T-helper 1 cell (primary cell): ENCODE data around the gene CACNA1E.
"Not testable (repeated sequence)": the region's sequence is repeated elsewhere in the genome, so short reads cannot be mapped to it uniquely, and the experiment has no call there.

Source experiments
- DNase-seq, 5 donors: peaks; one replicate each; pipeline ENCODE4 v3.0.0-alpha.2; 2012 to 2020

The CACNA1E gene

DNA sequence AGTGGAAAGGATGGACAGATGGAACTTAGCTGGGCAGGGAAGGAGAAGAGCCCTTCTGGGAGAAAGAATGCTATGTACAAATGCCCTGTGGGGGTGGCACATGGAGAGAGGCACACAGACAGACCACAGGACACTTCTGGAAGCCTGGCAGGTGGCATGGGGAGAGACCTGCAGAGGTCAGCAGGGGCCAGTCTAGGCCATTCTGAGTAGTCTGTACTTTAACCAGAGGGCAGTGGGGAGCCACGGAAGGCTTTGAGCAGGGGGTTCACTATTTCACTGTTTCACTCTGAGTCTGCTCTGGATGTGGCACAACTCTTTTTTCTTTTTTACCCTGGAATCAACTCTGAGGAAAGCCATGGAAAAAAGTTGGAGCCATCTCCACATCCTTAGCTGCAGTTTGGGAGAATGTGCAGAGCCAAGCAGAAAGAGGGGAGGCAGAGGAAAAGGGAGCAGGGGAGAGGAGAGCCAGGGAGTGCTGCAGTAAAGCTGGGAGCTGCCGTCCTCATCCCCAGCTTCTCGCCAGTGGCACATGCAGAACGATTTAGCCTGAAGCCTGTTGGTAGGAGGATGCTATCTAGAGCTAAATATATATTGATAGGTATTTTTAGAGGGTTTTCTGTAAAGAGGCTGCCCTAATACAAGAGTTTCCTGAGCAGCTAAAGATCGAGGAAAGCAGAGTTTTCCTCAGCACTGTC is 34.0 kb downstream of the CACNA1E start:
- DNase-seq: no peak

DNA sequence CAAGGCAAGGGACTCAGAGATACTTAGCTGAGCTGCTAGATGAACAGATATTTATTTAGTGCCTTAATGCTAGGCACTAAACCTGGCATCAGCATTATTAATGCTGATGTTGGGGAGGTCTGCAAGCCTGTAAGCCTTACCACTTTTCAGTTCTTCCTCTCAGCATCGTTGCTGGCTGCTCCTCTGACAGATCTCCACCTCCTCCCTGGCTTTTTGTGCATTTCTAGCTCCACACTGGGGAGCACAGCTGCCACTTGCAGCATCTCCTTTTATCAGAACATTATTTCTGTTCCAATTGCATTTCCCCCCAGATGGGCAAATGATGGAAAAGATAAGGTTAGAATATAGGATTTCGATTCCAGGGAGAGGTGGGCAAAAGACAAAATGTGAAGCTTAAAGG is 34.8 kb downstream of the CACNA1E start:
- DNase-seq: no peak

DNA sequence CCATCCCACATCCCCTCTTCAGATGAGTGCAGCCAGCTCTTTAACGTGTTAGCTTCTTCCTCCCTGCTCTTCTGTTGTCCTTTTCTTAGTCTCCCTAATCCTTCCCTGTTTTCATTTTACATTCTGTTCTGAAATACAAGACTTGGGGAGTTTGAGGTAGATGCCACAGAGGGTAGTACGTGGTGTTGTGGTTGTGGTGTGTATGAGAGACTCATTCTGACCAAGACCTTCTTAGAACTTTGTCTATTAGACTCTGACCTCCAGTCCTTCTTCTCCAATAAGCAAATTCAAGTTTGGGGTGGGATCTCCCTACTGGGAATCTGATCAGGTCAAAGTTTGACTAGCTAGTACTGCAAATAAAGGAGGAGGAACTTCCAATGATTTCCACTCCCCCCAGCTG is 39.5 kb downstream of the CACNA1E start:
- no peak for DNase-seq

DNA sequence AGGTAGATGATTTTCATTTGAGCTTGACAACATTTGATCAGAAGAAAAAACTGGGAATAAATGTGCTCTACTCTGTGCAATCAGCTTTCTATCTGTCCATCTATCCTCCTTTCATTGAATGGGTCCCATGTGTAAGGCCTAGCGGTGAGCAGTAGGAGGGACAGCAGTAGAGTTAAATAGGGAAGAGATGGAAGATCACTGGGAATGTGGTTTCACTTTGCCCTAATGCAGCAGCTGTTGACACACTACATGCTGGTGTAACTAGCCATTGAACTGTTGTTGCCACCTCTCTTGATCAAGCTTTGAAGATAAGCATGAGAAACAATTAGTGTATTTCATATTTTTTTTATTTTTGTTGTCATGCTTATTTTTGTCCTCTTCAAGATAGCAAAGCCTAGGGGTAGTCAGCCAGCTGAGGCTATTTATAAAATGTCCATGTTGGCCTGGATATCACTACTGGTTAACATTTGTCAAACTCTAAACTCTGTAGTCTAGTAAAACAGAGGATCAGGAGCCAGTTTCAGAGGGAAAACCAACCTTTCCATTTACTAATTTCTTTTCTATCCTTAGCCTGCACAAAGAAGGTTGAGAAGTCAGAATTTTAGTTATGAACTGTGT is 41.9 kb downstream of the CACNA1E start:
- no peak for DNase-seq

DNA sequence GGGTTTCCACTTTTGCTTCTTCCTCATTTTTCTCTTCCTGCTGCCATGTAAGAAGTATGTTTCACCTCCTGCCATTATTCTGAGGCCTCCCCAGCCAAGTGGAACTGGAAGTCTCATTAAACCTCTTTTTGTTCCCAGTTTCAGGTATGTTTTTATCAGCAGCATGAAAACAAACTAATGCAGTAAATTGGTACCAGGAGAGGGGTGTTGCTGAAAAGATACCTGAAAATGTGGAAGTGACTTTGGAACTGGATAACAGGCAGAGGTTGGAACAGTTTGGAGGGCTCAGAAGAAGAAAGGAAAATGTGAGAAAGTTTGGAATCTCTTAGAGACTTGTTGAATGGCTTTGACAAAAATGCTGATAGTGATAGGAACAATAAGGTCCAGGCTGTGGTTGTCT is 44.9 kb downstream of the CACNA1E start:
- not testable (repeated sequence) for DNase-seq

DNA sequence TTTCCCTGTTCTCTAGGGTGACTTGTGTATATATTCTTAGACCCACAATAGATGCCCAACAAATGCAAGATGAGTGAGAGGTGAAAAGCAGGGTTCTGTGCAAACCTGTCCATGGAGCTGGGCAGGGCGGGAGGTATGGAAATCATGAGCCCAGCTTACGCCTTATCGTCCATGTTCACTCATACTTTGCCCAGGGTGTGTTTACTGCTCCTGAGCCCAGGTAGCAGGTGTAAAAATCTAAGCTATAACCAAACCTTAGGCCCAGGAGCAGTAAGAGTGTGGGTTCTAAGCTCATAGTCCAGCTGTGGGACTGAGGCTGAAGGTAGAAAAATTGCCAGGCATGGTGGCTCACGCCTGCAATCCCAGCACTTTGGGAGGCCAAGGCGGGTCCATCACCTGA is 48.1 kb downstream of the CACNA1E start:
- DNase-seq: no peak

DNA sequence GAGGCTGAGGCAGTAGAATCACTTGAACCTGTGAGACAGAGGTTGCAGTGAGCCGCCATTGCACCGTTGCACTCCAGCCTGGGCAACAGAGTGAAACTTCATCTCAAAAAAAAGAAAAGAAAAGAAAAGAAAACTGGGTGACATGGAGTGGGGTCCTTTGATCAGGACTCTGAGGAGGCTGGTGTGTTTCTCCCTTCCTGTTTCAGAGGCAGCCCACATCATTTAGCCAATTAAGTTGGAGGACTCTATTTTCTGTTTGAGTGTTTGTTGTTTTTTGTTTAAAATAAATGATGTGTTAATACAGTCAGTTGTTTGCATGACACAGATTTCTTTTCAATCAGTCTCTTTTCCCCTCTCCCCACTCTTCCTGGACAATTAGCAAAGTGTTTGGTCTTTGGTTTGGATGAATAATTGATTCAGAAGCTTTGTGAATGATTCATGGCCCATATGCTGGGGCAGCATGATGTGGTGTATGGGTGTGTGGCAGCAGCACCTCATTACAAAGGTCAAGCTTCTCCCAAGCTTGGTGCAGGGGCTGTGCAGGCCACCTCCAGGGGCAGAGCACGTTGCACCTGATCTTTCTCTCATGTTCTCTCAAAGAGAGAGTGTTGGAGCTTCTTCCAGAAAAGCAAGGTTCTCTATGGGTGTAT is 48.8 kb downstream of the CACNA1E start:
- DNase-seq: no peak

DNA sequence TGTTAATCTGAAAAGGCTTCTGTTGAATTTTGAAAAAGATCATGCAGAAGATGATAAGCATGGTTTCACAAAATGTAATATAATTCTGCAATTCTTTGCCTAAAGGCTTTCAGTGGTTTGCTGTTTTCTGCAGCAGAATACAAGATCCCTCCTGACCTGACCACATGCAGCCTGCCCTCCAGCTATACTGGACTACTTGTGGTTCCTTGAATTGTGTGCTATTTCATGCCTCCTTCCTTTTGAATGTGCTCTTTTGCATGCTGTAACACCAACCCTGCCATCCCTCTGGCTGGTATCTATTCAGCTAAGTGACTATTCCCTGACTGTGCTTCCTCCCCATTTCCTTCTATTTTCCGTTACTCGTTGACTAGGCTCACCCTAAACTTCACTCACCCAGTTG is 55.5 kb downstream of the CACNA1E start:
- DNase-seq: no peak

DNA sequence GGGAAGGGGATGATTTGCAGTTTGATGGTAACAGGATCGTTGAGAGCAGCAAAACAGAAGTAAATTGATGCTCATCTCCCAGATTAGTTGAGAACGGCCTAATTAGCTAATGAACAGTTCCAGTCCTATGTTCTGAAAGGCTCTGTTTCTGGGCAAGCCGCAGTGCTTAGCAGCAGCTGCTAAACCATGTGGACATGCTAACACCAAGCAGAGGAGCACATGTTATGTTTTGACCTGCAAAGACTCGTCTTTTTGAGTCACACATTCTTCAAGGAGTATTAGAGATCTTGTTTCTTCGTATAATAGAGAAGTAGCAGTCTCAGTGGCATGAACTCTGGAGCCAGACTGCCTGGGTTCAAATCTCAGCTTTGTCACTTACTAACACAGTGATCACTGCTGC is 58.1 kb downstream of the CACNA1E start:
- DNase-seq: no peak

DNA sequence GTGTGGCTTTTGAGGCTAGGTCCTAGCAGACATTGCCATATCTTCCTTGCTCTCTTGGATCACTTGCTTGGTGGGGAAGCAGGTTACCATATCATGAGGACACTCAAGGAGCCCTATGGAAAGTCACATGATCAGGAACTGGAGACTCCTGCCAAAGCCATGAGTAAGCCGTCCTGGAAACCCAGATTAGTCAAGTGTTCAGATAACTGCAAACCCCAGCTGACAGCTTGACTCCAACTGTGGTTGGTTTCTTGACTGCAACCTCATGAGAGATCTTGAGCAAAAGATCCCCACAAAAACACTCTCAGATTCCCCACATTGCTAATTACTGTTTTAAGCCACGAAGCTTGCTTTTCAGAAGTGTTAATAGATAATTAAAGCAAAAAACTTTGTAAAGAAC is 58.6 kb downstream of the CACNA1E start:
- no peak for DNase-seq

DNA sequence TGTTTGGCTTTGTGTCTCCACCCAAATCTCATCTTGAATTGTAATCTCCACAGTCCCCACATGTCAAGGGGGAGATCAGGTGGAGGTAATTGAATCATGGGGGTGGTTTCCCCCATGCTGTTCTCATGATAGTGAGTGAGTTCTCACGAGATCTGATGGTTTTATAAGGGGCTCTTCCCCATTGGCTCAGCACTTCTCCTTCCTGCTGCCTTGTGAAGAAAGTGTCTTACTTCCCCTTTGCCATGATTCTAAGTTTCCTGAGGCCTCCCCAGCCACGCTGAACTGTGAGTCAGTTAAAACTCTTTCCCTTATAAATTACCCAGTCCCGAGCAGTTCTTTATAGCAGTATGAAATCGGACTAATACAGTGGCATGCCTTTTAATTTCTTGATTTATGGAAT is 59.1 kb downstream of the CACNA1E start:
- not testable (repeated sequence) for DNase-seq

DNA sequence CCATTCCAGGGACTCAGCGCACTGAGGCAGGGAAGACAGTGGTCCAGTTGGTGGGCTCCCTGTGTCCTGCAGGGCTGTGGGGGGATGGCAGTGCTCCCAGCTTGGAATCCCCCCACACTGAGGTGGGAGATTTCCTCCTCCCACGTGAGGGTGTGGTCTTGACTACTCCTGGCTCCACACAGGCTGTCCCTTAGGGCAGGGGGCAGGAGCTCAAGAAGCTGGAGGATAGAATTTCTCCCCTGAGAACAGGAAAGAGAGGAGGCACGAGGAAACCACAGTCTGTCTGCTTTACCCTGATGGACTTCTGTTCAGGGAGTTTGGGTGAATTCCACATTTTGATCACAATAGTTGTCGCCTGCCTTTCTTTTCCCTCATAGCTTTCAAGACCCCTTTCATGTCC is 62.1 kb downstream of the CACNA1E start:
- no peak for DNase-seq

DNA sequence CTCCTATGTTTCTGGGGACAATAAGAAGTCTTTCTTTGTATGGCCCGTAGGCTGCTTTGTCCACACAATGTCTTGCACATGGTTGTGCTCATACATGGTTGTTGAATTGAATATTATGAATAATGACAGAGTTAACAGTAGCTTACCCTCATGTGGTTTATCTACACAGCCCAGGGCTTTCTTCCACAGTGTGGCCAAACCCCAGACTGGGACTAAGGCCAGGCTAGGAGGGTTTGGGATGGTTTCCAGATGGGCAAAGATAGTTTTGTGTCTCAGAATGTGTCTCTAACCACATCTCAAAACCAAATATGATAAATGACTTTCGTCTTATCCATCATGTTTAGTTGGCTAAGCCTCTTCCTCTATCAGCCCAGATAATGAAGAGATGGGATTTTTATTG is 65.2 kb downstream of the CACNA1E start:
- no peak for DNase-seq

DNA sequence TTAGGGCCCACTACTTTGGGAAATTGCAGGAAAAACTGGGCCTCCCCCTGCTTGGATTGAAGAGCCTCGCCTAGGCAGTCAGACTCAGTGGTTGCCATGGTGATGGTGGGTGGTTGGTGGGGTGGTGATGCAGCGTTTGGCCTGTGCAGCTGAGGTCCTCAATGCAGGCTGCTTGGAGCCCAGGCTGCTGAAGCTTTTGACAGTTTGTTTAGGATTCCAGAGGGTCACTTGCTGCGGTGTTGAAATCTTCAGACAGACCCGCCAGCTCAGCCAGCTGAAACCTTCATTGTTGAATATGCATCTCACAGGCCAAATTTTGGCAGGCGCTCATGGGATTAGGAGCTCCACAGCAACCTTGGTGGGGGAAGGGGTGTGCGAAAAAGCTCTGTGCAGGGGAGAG is 67.9 kb downstream of the CACNA1E start:
- DNase-seq: no peak

DNA sequence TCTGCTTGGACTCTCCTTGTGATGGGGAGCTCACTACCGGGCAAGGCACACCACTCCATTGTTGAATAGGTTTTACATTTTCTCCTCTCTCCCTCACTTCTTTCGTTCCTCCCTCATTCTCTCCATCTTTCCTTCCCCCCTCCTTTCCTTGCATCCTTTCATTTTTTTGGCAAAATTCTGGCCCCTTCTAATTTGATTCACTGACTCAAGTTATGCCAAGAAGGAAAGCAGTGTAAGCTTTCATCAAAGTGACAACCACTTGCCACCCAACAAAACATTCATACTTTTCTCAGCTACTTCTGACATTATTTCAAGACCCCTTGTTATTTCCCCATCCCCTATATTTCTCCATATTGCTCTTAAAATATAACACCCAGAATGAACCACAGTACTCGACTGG is 68.4 kb downstream of the CACNA1E start:
- DNase-seq: no peak

DNA sequence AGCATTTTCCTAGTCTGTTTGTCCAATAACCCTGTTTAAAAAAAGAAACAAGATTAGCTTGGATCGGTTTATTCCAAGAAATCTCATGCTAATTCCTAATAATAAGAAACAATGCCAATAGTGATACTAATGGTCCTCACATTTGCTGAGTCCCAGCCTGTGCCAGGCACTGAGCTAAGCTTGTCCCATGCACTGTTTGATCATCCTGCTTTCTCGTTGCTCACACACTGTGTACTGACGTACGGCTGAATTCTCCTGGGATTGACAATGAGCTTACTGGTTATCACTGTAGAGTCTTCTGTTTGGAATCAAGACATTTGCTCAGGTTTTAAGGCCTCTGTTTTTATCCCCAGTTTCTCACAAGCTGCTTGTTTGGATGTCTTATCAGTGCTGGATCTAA is 71.1 kb downstream of the CACNA1E start:
- no peak for DNase-seq

DNA sequence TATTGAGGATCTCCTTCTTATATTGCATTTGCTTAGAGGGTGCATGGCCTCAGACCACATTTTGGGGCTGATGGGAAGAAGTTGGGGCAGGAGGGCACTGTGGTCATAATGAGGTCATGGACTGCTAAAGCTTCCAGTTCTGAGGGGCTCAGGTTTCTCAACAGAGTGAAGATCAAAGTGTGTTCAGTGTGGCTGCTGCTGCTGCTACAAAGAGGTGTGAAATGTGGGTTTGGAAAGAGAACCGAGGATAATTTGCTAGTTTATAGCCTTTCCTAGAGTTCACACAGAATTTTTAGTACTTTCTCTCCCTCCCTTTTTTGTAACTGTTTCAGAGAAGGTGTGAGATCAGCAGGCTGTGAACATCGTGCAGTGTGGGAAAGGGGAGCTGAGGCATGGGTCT is 73.3 kb downstream of the CACNA1E start:
- no peak for DNase-seq

DNA sequence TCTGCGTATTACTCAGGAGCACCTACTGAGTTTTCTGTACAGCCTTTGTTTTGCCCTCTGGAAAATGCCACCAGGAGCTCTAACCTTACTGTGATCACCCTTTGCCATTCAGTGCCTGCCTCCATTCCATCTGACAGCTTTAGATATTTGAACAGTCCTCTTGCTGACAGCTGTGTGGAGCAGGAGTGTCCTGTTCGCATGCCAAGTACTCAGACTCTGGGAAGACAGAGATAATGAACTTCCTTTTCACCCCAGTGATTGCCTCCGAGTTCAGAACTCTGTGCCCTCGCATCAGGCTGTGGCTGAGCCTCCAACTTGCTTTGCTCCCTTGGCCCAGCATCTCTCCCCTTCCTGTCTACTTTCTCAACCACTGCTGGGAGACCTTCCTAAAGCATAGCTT is 74.0 kb downstream of the CACNA1E start:
- DNase-seq: no peak

DNA sequence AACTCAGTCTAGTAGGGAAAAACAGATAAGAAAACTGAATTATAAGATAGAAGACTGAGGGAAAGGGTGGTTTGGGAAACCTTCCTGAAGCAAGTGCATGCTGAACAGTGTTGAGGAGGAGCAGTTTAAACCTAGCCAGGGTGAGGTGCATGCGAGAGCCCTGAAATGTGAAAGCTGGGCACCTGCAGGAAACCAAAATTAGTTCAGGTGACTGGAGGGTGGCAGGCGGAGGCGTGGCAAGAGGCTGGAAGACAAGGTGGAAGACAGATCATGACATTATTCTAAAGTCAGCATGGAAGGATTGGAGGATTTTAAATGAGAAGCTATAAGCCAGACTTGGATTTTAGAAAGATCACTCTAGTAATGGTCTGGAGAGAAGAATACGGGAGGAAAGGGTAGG is 75.1 kb downstream of the CACNA1E start:
- no peak for DNase-seq

DNA sequence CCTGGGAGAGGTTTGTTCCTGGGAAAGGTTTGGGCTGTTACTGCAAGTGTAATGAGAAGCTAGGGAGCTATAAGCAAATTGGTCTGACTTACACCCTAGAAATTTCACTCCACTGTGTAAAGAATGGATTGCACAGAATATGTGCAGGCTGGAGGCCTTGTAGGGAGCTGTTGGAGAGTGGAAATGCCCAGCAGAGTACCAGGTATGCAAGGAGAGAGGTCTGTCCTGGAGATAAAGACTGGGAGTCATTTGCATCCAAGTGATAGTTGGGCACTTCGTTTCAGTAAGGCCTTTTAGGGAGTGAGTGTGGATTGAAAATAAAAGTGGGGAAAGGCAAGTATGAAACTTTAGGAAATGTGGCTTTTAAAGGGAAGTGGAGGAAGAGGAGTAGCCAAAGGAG is 75.8 kb downstream of the CACNA1E start:
- no peak for DNase-seq

DNA sequence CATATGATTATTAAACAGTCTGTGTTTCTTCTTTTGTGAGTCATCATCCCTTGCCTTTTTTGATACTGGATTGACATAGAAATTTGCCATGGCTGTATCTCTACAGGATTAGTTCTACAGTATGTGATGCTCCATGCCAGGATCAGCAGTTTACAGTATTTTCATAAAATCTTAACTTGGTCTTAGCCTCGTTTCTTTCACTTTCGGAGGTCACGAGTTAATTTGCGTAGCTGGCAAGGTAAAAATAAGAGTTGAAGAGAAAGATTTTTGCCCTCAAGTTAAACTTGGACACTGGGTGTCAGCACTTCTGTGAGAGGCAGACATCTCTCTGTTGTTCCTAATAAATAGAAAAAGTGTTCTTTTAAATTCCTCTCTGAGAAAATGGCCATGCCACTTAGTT is 79.1 kb downstream of the CACNA1E start:
- DNase-seq: no peak

DNA sequence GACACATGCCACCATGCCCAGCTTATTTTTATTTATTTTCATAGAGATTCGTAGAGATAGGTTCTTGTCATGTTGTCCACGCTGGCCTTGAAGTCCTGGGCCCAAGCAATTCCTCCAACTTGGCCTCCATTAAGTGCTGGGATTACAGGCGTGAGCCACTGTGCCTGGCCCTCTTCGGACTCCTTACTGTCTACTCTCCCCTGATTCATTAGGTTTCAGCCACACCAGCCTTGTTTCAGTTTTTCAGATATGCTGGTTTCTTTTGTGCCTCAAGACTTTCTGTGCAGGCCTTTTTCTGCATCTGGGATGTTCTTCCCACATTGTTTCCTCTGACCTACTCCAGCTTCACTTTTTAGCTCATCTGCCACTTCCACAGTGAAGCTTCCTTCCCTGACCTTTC is 85.4 kb downstream of the CACNA1E start:
- no peak for DNase-seq

DNA sequence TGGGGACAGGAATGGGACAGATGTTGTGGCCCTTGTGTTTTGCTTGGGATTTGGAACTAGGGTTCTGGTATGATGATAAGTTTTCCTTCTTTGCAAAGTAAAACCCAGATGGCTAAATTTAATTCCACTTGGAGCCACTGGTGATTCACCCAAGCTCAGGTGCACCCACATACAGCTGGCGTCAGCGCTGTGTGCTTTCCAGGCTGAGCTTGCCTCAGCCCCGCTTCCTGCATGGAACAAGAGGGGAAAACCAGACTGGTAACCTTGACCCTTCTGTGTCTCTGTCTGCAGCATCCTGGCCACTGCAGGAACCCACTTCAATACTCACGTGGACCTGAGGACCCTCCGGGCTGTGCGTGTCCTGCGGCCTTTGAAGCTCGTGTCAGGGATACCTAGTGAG is 94.2 kb downstream of the CACNA1E start:
- DNase-seq: no peak

DNA sequence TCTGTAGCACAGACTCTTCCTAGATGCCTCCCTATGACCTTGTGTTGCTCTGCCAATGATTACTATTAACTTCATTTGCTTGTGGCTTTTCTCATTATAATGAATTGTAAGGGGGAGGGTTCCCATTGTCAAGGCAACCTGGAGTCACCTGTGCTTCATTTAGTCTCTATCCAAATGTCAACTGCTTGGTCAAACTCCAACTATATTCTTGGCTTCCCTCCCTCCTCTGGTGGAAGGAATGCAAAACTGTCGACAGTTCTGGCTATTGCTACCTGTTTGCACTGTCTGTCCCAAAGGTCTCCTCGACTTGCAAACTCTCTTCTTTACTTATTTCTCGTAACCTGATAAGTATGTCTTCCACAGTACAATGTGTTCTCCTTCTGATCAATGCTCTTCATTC is 100.3 kb downstream of the CACNA1E start:
- DNase-seq: no peak
